ENCODE data around the gene EIF4E2.

The EIF4E2 gene

DNA sequence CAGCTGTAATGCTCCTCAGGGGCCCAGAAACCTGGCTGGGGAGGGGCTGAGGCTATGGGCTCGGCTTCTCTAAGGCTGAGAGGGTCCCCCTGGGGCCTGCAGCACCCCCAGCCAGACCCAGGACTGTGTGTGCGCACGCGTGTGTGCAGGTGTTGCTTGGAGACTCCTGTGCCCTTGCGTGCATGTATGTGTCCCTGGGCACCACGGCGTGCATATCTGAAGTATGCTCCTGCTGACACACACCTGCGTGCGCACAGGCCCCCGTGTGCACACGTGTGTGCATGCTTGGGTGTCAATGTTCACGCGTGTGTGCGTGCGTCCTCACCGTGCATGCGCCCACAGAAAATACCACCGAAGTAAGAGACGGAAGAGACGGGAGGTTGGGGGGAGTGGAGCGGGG lies 48.0 kb upstream of the EIF4E2 start:
- TF ChIP-seq FOXM1 (IDR thresholded peaks at IDR 0.05; ENCODE audit: borderline replicate concordance, low read depth) (no peak), CEBPB (IDR thresholded peaks at IDR 0.05) (no peak), TAF1 (IDR thresholded peaks at IDR 0.05; ENCODE audit: low read depth) (no peak), EGR1 (IDR thresholded peaks at IDR 0.05) (no peak), TCF12 (IDR thresholded peaks at IDR 0.05; ENCODE audit: low read depth) (no peak), NFIC (IDR thresholded peaks at IDR 0.05) (no peak), YY1 (IDR thresholded peaks at IDR 0.05; ENCODE audit: low read depth) (no peak), EP300 (IDR thresholded peaks at IDR 0.05; ENCODE audit: borderline replicate concordance) (no peak), ZBTB7A (IDR thresholded peaks at IDR 0.05; ENCODE audit: low read depth) (no peak), TEAD4 (IDR thresholded peaks at IDR 0.05) (no peak), RAD21 (IDR thresholded peaks at IDR 0.05; ENCODE audit: low read depth) (no peak), CREB1 (IDR thresholded peaks at IDR 0.05; ENCODE audit: low read depth) (no peak)
- TF ChIP-seq, protein P1, sequence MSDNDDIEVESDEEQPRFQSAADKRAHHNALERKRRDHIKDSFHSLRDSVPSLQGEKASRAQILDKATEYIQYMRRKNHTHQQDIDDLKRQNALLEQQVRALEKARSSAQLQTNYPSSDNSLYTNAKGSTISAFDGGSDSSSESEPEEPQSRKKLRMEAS (IDR thresholded peaks at IDR 0.05), result no peak
- TF ChIP-seq, protein P2, sequence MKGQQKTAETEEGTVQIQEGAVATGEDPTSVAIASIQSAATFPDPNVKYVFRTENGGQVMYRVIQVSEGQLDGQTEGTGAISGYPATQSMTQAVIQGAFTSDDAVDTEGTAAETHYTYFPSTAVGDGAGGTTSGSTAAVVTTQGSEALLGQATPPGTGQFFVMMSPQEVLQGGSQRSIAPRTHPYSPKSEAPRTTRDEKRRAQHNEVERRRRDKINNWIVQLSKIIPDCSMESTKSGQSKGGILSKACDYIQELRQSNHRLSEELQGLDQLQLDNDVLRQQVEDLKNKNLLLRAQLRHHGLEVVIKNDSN (IDR thresholded peaks at IDR 0.05), result no peak
- TF ChIP-seq, protein P3, sequence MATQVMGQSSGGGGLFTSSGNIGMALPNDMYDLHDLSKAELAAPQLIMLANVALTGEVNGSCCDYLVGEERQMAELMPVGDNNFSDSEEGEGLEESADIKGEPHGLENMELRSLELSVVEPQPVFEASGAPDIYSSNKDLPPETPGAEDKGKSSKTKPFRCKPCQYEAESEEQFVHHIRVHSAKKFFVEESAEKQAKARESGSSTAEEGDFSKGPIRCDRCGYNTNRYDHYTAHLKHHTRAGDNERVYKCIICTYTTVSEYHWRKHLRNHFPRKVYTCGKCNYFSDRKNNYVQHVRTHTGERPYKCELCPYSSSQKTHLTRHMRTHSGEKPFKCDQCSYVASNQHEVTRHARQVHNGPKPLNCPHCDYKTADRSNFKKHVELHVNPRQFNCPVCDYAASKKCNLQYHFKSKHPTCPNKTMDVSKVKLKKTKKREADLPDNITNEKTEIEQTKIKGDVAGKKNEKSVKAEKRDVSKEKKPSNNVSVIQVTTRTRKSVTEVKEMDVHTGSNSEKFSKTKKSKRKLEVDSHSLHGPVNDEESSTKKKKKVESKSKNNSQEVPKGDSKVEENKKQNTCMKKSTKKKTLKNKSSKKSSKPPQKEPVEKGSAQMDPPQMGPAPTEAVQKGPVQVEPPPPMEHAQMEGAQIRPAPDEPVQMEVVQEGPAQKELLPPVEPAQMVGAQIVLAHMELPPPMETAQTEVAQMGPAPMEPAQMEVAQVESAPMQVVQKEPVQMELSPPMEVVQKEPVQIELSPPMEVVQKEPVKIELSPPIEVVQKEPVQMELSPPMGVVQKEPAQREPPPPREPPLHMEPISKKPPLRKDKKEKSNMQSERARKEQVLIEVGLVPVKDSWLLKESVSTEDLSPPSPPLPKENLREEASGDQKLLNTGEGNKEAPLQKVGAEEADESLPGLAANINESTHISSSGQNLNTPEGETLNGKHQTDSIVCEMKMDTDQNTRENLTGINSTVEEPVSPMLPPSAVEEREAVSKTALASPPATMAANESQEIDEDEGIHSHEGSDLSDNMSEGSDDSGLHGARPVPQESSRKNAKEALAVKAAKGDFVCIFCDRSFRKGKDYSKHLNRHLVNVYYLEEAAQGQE (IDR thresholded peaks at IDR 0.05; ENCODE audit: low read depth), result no peak

DNA sequence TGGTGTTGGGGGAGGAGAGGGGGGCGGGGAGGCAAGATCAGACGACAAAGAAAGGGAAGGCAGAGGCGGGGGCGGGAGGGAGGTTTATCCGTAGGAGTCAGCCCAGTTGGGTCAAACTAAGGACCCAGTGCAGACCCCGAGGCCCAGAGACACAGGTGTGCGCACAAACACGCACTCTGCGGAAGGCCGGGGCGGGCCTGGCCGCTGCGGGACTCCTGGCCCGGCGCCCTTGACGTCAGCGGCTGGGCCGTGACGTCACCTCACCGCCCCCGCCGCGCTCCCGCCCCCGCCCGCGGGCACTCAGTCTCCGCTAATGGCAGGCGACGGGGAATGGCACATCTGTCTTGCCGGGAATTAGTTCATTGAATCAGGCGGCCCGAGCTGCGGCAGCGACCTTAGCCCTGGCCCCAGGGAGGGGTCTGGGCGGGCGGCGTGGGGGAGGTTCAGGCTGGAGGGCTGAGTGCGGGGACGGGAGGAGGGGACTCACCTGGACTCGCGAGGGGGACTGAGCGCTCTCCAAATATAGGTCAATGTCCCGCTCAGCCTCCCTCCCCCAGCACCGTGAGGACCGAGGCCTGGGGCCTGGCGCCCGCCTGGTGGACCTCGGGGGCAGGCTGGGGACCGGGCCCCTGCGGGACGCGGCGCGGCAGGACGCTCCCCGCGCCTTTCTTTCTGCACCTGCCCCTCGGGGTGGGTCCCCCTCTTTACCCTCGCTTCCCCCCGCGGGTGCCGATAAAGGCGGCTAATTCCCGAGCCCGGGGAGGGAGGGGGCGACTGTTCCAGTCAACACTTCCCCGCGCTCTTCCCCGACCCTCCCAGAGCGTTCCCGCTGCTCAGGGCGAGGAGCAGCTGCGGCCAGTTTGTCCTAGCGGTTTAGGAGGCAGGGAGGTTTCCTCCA lies 47.3 kb upstream of the EIF4E2 start:
- TF ChIP-seq EP300 (IDR thresholded peaks at IDR 0.05; ENCODE audit: borderline replicate concordance) (0 out of 2 replicates have a peak, but pooled peaks have one; percentile 12), NFIC (IDR thresholded peaks at IDR 0.05) (no peak), RAD21 (IDR thresholded peaks at IDR 0.05; ENCODE audit: low read depth) (no peak), CEBPB (IDR thresholded peaks at IDR 0.05) (no peak), YY1 (IDR thresholded peaks at IDR 0.05; ENCODE audit: low read depth) (no peak), EGR1 (IDR thresholded peaks at IDR 0.05) (peak; percentile 92), TEAD4 (IDR thresholded peaks at IDR 0.05) (no peak), CREB1 (IDR thresholded peaks at IDR 0.05; ENCODE audit: low read depth) (peak; percentile 86), TCF12 (IDR thresholded peaks at IDR 0.05; ENCODE audit: low read depth) (no peak), FOXM1 (IDR thresholded peaks at IDR 0.05; ENCODE audit: borderline replicate concordance, low read depth) (no peak), ZBTB7A (IDR thresholded peaks at IDR 0.05; ENCODE audit: low read depth) (0 out of 2 replicates have a peak, but pooled peaks have one; percentile 25), TAF1 (IDR thresholded peaks at IDR 0.05; ENCODE audit: low read depth) (no peak)
- TF ChIP-seq, protein P2 (IDR thresholded peaks at IDR 0.05), result no peak
- TF ChIP-seq, protein P1 (IDR thresholded peaks at IDR 0.05), result no peak
- TF ChIP-seq, protein P3 (IDR thresholded peaks at IDR 0.05; ENCODE audit: low read depth), result no peak

DNA sequence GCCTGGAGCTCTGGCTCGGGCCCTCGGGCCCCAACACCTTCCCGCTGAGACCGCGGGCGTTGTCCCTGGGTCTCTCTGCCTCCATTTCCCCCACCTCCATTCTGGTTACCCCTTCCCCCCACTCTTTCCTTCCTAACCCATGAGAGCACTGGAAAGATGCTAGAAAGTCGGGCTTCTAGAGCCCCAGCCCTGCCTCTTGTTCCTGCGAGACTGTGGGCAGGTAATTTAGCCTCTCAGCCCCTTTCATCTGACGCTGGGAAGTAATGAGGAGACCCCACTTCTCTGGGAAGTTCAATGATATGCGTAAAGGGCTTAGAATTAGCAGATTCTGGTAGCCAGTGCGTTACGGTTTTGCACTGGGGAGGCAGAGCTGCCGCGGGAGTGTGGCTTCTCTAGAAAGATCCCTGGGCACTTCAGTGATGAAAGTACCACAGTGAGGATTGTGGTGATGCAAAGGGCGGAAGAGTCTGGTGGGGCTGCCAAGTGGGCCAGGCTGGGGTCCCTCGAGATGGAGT lies 46.6 kb upstream of the EIF4E2 start:
- TF ChIP-seq, protein P2 (IDR thresholded peaks at IDR 0.05), result no peak
- TF ChIP-seq TCF12 (IDR thresholded peaks at IDR 0.05; ENCODE audit: low read depth), result no peak
- TF ChIP-seq CEBPB (IDR thresholded peaks at IDR 0.05), result no peak
- TF ChIP-seq RAD21 (IDR thresholded peaks at IDR 0.05; ENCODE audit: low read depth), result no peak
- no peak for TF ChIP-seq YY1 (IDR thresholded peaks at IDR 0.05; ENCODE audit: low read depth)
- TF ChIP-seq, protein P1 (IDR thresholded peaks at IDR 0.05), result no peak
- TF ChIP-seq, protein P3 (IDR thresholded peaks at IDR 0.05; ENCODE audit: low read depth), result no peak
- TF ChIP-seq TAF1 (IDR thresholded peaks at IDR 0.05; ENCODE audit: low read depth), result no peak
- TF ChIP-seq NFIC (IDR thresholded peaks at IDR 0.05), result no peak
- no peak for TF ChIP-seq ZBTB7A (IDR thresholded peaks at IDR 0.05; ENCODE audit: low read depth)

Measured in Ishikawa (cell line).